ENCODE data around the gene SNAP25. TPM values are rescaled to one million over a fixed set of nuclear protein-coding genes. Genes with fewer than 3 reads are reported as not detected.

SNAP25 gene
- total RNA-seq, 1 experiment from 2014 or later, result not detected

- Histone ChIP-seq H2AFZ (no peak overlapping the region), H3K4me3 (no peak overlapping the region), H3K4me1 (replicated peaks; ENCODE audit: insufficient read depth) (peaks cover 19% of the 10 kb centered on the region), H3K9me3 (ENCODE audit: insufficient read depth, low read depth) (0 out of 2 replicates have a peak, but pooled peaks cover 3% of the 10 kb centered on the region), H3K27ac (no peak overlapping the region), H3F3A (ENCODE audit: insufficient read depth, low read depth) (no peaks in the 10 kb centered on the region), H3K4me2 (no peak overlapping the region), H3K36me3 (ENCODE audit: low read depth) (no peaks in the 10 kb centered on the region), H3K79me2 (ENCODE audit: low read depth) (no peaks in the 10 kb centered on the region), H3K9me2 (ENCODE audit: insufficient read depth) (no peaks in the 10 kb centered on the region), H3K27me3 (ENCODE audit: insufficient read depth, low read depth) (no peaks in the 10 kb centered on the region), H4K20me1 (ENCODE audit: insufficient read depth) (no peaks in the 10 kb centered on the region)
- DNase-seq, result no peak
- TF ChIP-seq EZH2 (IDR thresholded peaks at IDR 0.05; ENCODE audit: low read depth) (no peak), CTCF (conservative IDR thresholded peaks at IDR 0.05) (no peak)
- intact Hi-C loops (cut with micrococcal nuclease; ENCODE audit: unreplicated experiment), result no loop called here
- POLR2A ChIA-PET (ENCODE audit: unreplicated experiment), result no interaction called here
- BruUV-seq (replicated peaks), result no TSS peak
- CTCF ChIA-PET, result no interaction called here
These were observed 82.2 kb downstream of the SNAP25 start for GRCh38 chr20:10300582-10301446.

- POLR2A ChIA-PET (ENCODE audit: unreplicated experiment), result no interaction called here
- Histone ChIP-seq H3K4me1 (replicated peaks; ENCODE audit: insufficient read depth) (peaks cover 45% of the 10 kb centered on the region), H4K20me1 (ENCODE audit: insufficient read depth) (no peaks in the 10 kb centered on the region), H3K9me3 (ENCODE audit: insufficient read depth, low read depth) (0 out of 2 replicates have a peak, but pooled peaks cover 3% of the 10 kb centered on the region), H3K27ac (no peak overlapping the region), H3K4me3 (no peak overlapping the region), H3F3A (ENCODE audit: insufficient read depth, low read depth) (peaks cover 16% of the 10 kb centered on the region), H3K9me2 (ENCODE audit: insufficient read depth) (no peaks in the 10 kb centered on the region), H2AFZ (no peak overlapping the region), H3K27me3 (ENCODE audit: insufficient read depth, low read depth) (no peaks in the 10 kb centered on the region), H3K4me2 (0 out of 2 replicates have a peak overlapping the region, but pooled peaks have one; percentile 2), H3K79me2 (ENCODE audit: low read depth) (no peaks in the 10 kb centered on the region), H3K36me3 (ENCODE audit: low read depth) (no peaks in the 10 kb centered on the region)
- no peak for DNase-seq
- no TSS peak for BruUV-seq (replicated peaks)
- TF ChIP-seq CTCF (conservative IDR thresholded peaks at IDR 0.05) (no peak), EZH2 (IDR thresholded peaks at IDR 0.05; ENCODE audit: low read depth) (no peak)
- CTCF ChIA-PET, result no interaction called here
- intact Hi-C loops (cut with micrococcal nuclease; ENCODE audit: unreplicated experiment), result no loop called here
These were observed 85.2 kb downstream of the SNAP25 start for GRCh38 chr20:10303852-10304251.

- Histone ChIP-seq H3K4me3 (no peak overlapping the region), H3K36me3 (ENCODE audit: low read depth) (no peaks in the 10 kb centered on the region), H3K9me3 (ENCODE audit: insufficient read depth, low read depth) (no peaks in the 10 kb centered on the region), H3K27me3 (ENCODE audit: insufficient read depth, low read depth) (no peaks in the 10 kb centered on the region), H3F3A (ENCODE audit: insufficient read depth, low read depth) (peaks cover 20% of the 10 kb centered on the region), H2AFZ (no peak overlapping the region), H4K20me1 (ENCODE audit: insufficient read depth) (no peaks in the 10 kb centered on the region), H3K79me2 (ENCODE audit: low read depth) (no peaks in the 10 kb centered on the region), H3K4me2 (0 out of 2 replicates have a peak overlapping the region, but pooled peaks have one; percentile 2), H3K9me2 (ENCODE audit: insufficient read depth) (no peaks in the 10 kb centered on the region), H3K4me1 (replicated peaks; ENCODE audit: insufficient read depth) (peaks cover 52% of the 10 kb centered on the region), H3K27ac (no peak overlapping the region)
- ChIA-PET CTCF (no interaction called here), POLR2A (ENCODE audit: unreplicated experiment) (no interaction called here)
- TF ChIP-seq CTCF (conservative IDR thresholded peaks at IDR 0.05) (no peak), EZH2 (IDR thresholded peaks at IDR 0.05; ENCODE audit: low read depth) (no peak)
- intact Hi-C loops (cut with micrococcal nuclease; ENCODE audit: unreplicated experiment), result loop anchor here (5.0 kb wide), 1 partner anchor 113 kb away; no protein-coding TSS in a partner anchor
- DNase-seq, result peak in 1 of 2 experiments; percentile 61
- no TSS peak for BruUV-seq (replicated peaks)
These were observed 85.9 kb downstream of the SNAP25 start for GRCh38 chr20:10304471-10305046.

All from PC-9 (cell line).